Neural progenitor cell (in vitro differentiated cells): ENCODE data around the gene CUL7. TPM values are rescaled to one million over a fixed set of nuclear protein-coding genes. Genes with fewer than 3 reads are reported as not detected.

Source experiments
- DNase-seq: peaks from one replicate; pipeline ENCODE4 v3.0.0-alpha.2; 2016; ENCODE audit warnings: low spot score
- H2AFZ ChIP-seq: fragments of 200-600 bp; sonication (generic); replicated peaks from 2 replicates; pipeline ENCODE4 v1.6.1; 2016; ENCODE audit warnings: antibody characterized with exemption
- H3F3A ChIP-seq: fragments of 200-600 bp; sonication (generic); 2 replicates; pipeline ENCODE4 v1.6.1; 2016; ENCODE audit warnings: antibody characterized with exemption, low read depth
- H3K27ac ChIP-seq: fragments of 200-600 bp; sonication (generic); 2 replicates; pipeline ENCODE4 v1.5.1; 2016; ENCODE audit warnings: mild to moderate bottlenecking
- H3K27me3 ChIP-seq: fragments of 200-600 bp; sonication (generic); 2 replicates; pipeline ENCODE4 v1.6.1; 2016; ENCODE audit warnings: mild to moderate bottlenecking, moderate library complexity
- H3K36me3 ChIP-seq: fragments of 200-600 bp; sonication (generic); 2 replicates; pipeline ENCODE4 v1.5.1; 2016
- H3K4me1 ChIP-seq: fragments of 200-600 bp; sonication (generic); 2 replicates; pipeline ENCODE4 v1.6.1; 2016; ENCODE audit warnings: mixed run types
- H3K4me2 ChIP-seq: fragments of 200-600 bp; sonication (generic); 2 replicates; pipeline ENCODE4 v1.6.1; 2016
- H3K4me3 ChIP-seq: fragments of 200-600 bp; sonication (generic); 2 replicates; pipeline ENCODE4 v1.5.1; 2016
- H3K79me2 ChIP-seq: fragments of 200-600 bp; sonication (generic); 2 replicates; pipeline ENCODE4 v1.6.1; 2016; ENCODE audit warnings: low read depth
- H3K9ac ChIP-seq: fragments of 200-600 bp; sonication (generic); 2 replicates; pipeline ENCODE4 v1.6.1; 2016
- H3K9me3 ChIP-seq: fragments of 200-600 bp; sonication (generic); 2 replicates; pipeline ENCODE4 v1.5.1; 2016; ENCODE audit warnings: low read depth
- H4K20me1 ChIP-seq: fragments of 200-600 bp; sonication (generic); 2 replicates; pipeline ENCODE4 v1.6.1; 2016; ENCODE audit warnings: low read depth
- H3K27ac Mint-ChIP-seq: 3 replicates; pipeline ENCODE4 v1.8.0; 2021; ENCODE audit warnings: mixed read lengths
- H3K27me3 Mint-ChIP-seq: 2 replicates; pipeline ENCODE4 v1.8.0; 2022; ENCODE audit warnings: low read depth, mild to moderate bottlenecking, inconsistent platforms, moderate library complexity, mixed read lengths; ENCODE audit not compliant: insufficient read depth
- H3K36me3 Mint-ChIP-seq: 3 replicates; pipeline ENCODE4 v1.8.0; 2021; ENCODE audit warnings: mixed read lengths
- H3K4me1 Mint-ChIP-seq: 3 replicates; pipeline ENCODE4 v1.8.0; 2021; ENCODE audit warnings: mixed read lengths
- H3K4me3 Mint-ChIP-seq: 3 replicates; pipeline ENCODE4 v1.8.0; 2021; ENCODE audit warnings: mild to moderate bottlenecking, moderate library complexity, mixed read lengths
- H3K9me3 Mint-ChIP-seq: 3 replicates; pipeline ENCODE4 v1.8.0; 2020; ENCODE audit warnings: mixed read lengths
- CTCF ChIP-seq: fragments of 200-600 bp; sonication (generic); IDR thresholded peaks from 2 replicates; pipeline ENCODE4 v1.5.1; 2017; ENCODE audit warnings: antibody characterized with exemption, mild to moderate bottlenecking
- EZH2 ChIP-seq: fragments of 200-600 bp; sonication (generic); IDR thresholded peaks from 2 replicates; pipeline ENCODE4 v1.6.1; 2017; ENCODE audit warnings: antibody characterized with exemption, mild to moderate bottlenecking, moderate library complexity
- EZH2phosphoT487 ChIP-seq: fragments of 200-600 bp; sonication (generic); IDR thresholded peaks from 2 replicates; pipeline ENCODE4 v1.6.1; 2017; ENCODE audit warnings: antibody characterized with exemption
- total RNA-seq: library from RNA; depleted of rRNA; stranded (reverse); fragments of >200 nt; gene quantifications from 2 replicates; pipeline ENCODE4 v1.2.3, GENCODE V29; 2015; ENCODE audit warnings: low replicate concordance

The CUL7 gene
- total RNA-seq, 1 donor from 2014 or later: 23.1 TPM

GRCh38 chr6:43034190-43034525, 19.5 kb downstream of the CUL7 start:
- DNase-seq: no peak
- Mint-ChIP-seq H3K27ac (no peak overlapping the region), H3K36me3 (peaks cover 36% of the 10 kb centered on the region), H3K4me3 (no peak overlapping the region), H3K9me3 (no peaks in the 10 kb centered on the region), H3K27me3 (peaks cover 3% of the 10 kb centered on the region), H3K4me1 (peaks cover 7% of the 10 kb centered on the region)
- Histone ChIP-seq H3K4me2 (no peak overlapping the region), H3K4me1 (no peaks in the 10 kb centered on the region), H3K36me3 (peaks cover 7% of the 10 kb centered on the region), H3K9ac (no peak overlapping the region), H3K4me3 (no peak overlapping the region), H3K9me3 (no peaks in the 10 kb centered on the region), H3K27ac (no peak overlapping the region), H2AFZ (no peak overlapping the region), H4K20me1 (peaks cover 11% of the 10 kb centered on the region), H3K27me3 (no peaks in the 10 kb centered on the region), H3F3A (peaks cover 24% of the 10 kb centered on the region), H3K79me2 (no peaks in the 10 kb centered on the region)
- TF ChIP-seq CTCF: no peak
- TF ChIP-seq EZH2: no peak
- TF ChIP-seq EZH2phosphoT487: no peak

GRCh38 chr6:43033496-43034189, 20.0 kb downstream of the CUL7 start:
- H3K4me1 Mint-ChIP-seq: peaks cover 7% of the 10 kb centered on the region
- H3K27ac ChIP-seq: no peak overlapping the region
- no peak overlapping the region for H3K27ac Mint-ChIP-seq
- peaks cover 24% of the 10 kb centered on the region for H3F3A ChIP-seq
- H3K27me3 ChIP-seq: no peaks in the 10 kb centered on the region
- no peak for DNase-seq
- no peak overlapping the region for H3K4me3 Mint-ChIP-seq
- H3K79me2 ChIP-seq: no peaks in the 10 kb centered on the region
- no peaks in the 10 kb centered on the region for H3K9me3 ChIP-seq
- H3K36me3 ChIP-seq: peaks cover 7% of the 10 kb centered on the region
- H3K9me3 Mint-ChIP-seq: no peaks in the 10 kb centered on the region
- H3K36me3 Mint-ChIP-seq: peaks cover 36% of the 10 kb centered on the region
- H4K20me1 ChIP-seq: peaks cover 11% of the 10 kb centered on the region
- H3K4me3 ChIP-seq: no peak overlapping the region
- no peak overlapping the region for H3K9ac ChIP-seq
- H2AFZ ChIP-seq: no peak overlapping the region
- TF ChIP-seq CTCF: no peak
- TF ChIP-seq EZH2phosphoT487: no peak
- TF ChIP-seq EZH2: no peak
- H3K4me1 ChIP-seq: no peaks in the 10 kb centered on the region
- H3K27me3 Mint-ChIP-seq: peaks cover 3% of the 10 kb centered on the region
- H3K4me2 ChIP-seq: no peak overlapping the region

- Mint-ChIP-seq H3K4me1 (peaks cover 7% of the 10 kb centered on the region), H3K27ac (no peak overlapping the region), H3K27me3 (peaks cover 3% of the 10 kb centered on the region), H3K4me3 (no peak overlapping the region), H3K9me3 (no peaks in the 10 kb centered on the region), H3K36me3 (peaks cover 30% of the 10 kb centered on the region)
- no peak overlapping the region for H3K4me3 ChIP-seq
- H4K20me1 ChIP-seq: peaks cover 11% of the 10 kb centered on the region
- H3K9ac ChIP-seq: no peak overlapping the region
- H3F3A ChIP-seq: peaks cover 25% of the 10 kb centered on the region
- peaks cover 7% of the 10 kb centered on the region for H3K36me3 ChIP-seq
- no peak overlapping the region for H3K27ac ChIP-seq
- no peaks in the 10 kb centered on the region for H3K9me3 ChIP-seq
- H3K4me1 ChIP-seq: no peaks in the 10 kb centered on the region
- no peak overlapping the region for H2AFZ ChIP-seq
- no peak for DNase-seq
- H3K79me2 ChIP-seq: no peaks in the 10 kb centered on the region
- no peak for TF ChIP-seq EZH2phosphoT487
- no peak for TF ChIP-seq EZH2
- no peak for TF ChIP-seq CTCF
- H3K4me2 ChIP-seq: no peak overlapping the region
- no peaks in the 10 kb centered on the region for H3K27me3 ChIP-seq
These were observed 21.3 kb downstream of the CUL7 start for GRCh38 chr6:43032326-43032725.
